OCI-LY1 (cell line): ENCODE measurements around the gene CTSK.
"Not testable (repeated sequence)": the region's sequence is repeated elsewhere in the genome, so short reads cannot be mapped to it uniquely, and the experiment has no call there.

Experiments
- H2AFZ ChIP-seq: fragments of 200-600 bp; sonication (generic), shearing (Covaris generic); 2 replicates; pipeline ENCODE4 v1.6.0; 2014; ENCODE audit warnings: antibody characterized with exemption, mild to moderate bottlenecking, low read length
- H3F3A ChIP-seq: fragments of 200-600 bp; sonication (generic), shearing (Covaris generic); 2 replicates; pipeline ENCODE4 v1.6.0; 2014; ENCODE audit warnings: mild to moderate bottlenecking, antibody characterized with exemption, low read length, moderate library complexity; ENCODE audit not compliant: insufficient read depth
- H3K27ac ChIP-seq: fragments of 200-600 bp; sonication (generic); 2 replicates; pipeline ENCODE4 v1.5.1; 2014; ENCODE audit warnings: low read length, mixed run types, mild to moderate bottlenecking, low read depth; ENCODE audit not compliant: poor library complexity, severe bottlenecking
- H3K27me3 ChIP-seq: fragments of 200-600 bp; sonication (generic); 2 replicates; pipeline ENCODE4 v1.6.0; 2014; ENCODE audit warnings: antibody characterized with exemption, mild to moderate bottlenecking, low read length, moderate library complexity; ENCODE audit not compliant: insufficient read depth
- H3K36me3 ChIP-seq: fragments of 200-600 bp; sonication (generic); 2 replicates; pipeline ENCODE4 v1.6.1; 2014; ENCODE audit warnings: mild to moderate bottlenecking, antibody characterized with exemption, low read length, moderate library complexity, mixed read lengths; ENCODE audit not compliant: insufficient read depth
- H3K4me1 ChIP-seq: fragments of 200-600 bp; sonication (generic); 2 replicates; pipeline ENCODE4 v1.5.1; 2014; ENCODE audit warnings: mild to moderate bottlenecking, low read length, moderate library complexity; ENCODE audit not compliant: insufficient read depth, severe bottlenecking
- H3K4me2 ChIP-seq: fragments of 200-600 bp; sonication (generic), shearing (Covaris generic); 2 replicates; pipeline ENCODE4 v1.6.1; 2014; ENCODE audit warnings: low read length
- H3K4me3 ChIP-seq: fragments of 200-600 bp; sonication (generic); 2 replicates; pipeline ENCODE4 v1.5.1; 2014; ENCODE audit warnings: low read length, low read depth, mild to moderate bottlenecking, mixed read lengths; ENCODE audit not compliant: poor library complexity, severe bottlenecking
- H3K79me2 ChIP-seq: fragments of 200-600 bp; shearing (Covaris generic); 2 replicates; pipeline ENCODE4 v1.6.1; 2016; ENCODE audit warnings: mixed run types, low read length, mixed read lengths; ENCODE audit not compliant: insufficient read depth
- H3K9ac ChIP-seq: fragments of 200-600 bp; sonication (generic), shearing (Covaris generic); 2 replicates; pipeline ENCODE4 v1.6.1; 2014; ENCODE audit warnings: mild to moderate bottlenecking, low read length, mixed read lengths
- H3K9me2 ChIP-seq: fragments of 200-600 bp; sonication (generic), shearing (Covaris generic); 2 replicates; pipeline ENCODE4 v1.6.1; 2014; ENCODE audit warnings: low read depth, mild to moderate bottlenecking, low read length, mixed read lengths
- H3K9me3 ChIP-seq: fragments of 200-600 bp; shearing (Covaris generic); 2 replicates; pipeline ENCODE4 v1.6.1; 2014; ENCODE audit warnings: low read length, mixed read lengths
- H4K20me1 ChIP-seq: fragments of 200-600 bp; sonication (generic), shearing (Covaris generic); 2 replicates; pipeline ENCODE4 v1.6.0; 2016; ENCODE audit warnings: mild to moderate bottlenecking, low read length; ENCODE audit not compliant: insufficient read depth
- CTCF ChIP-seq: fragments of 200-600 bp; sonication (generic), shearing (Covaris generic); IDR thresholded peaks from 2 replicates; pipeline ENCODE4 v1.5.1; 2017; ENCODE audit warnings: mild to moderate bottlenecking, antibody characterized with exemption, low read length, moderate library complexity, mixed read lengths
- EZH2 ChIP-seq: fragments of 200-600 bp; sonication (generic), shearing (Covaris generic); IDR thresholded peaks from 2 replicates; pipeline ENCODE4 v1.8.0; 2017; ENCODE audit warnings: borderline replicate concordance, mixed run types, mild to moderate bottlenecking, antibody characterized with exemption, low read length, moderate library complexity, mixed read lengths

The CTSK gene

GRCh38 chr1:150778409-150778808 is 29.7 kb downstream of the CTSK start:
- Histone ChIP-seq H3K9me3 (no peaks in the 10 kb centered on the region), H3K4me1 (no peaks in the 10 kb centered on the region), H3K27me3 (no peaks in the 10 kb centered on the region), H3K9me2 (no peaks in the 10 kb centered on the region), H3K79me2 (no peaks in the 10 kb centered on the region), H3K4me3 (no peak overlapping the region), H2AFZ (no peak overlapping the region), H3K9ac (no peak overlapping the region), H3F3A (no peaks in the 10 kb centered on the region), H4K20me1 (no peaks in the 10 kb centered on the region), H3K36me3 (no peaks in the 10 kb centered on the region), H3K4me2 (no peak overlapping the region), H3K27ac (no peak overlapping the region)
- no peak for TF ChIP-seq EZH2
- TF ChIP-seq CTCF: no peak

- no peaks in the 10 kb centered on the region for H3K36me3 ChIP-seq
- H3K4me2 ChIP-seq: no peak overlapping the region
- no peaks in the 10 kb centered on the region for H3K9me3 ChIP-seq
- no peaks in the 10 kb centered on the region for H3K79me2 ChIP-seq
- no peaks in the 10 kb centered on the region for H3K27me3 ChIP-seq
- H3K4me3 ChIP-seq: no peak overlapping the region
- no peaks in the 10 kb centered on the region for H3F3A ChIP-seq
- no peaks in the 10 kb centered on the region for H4K20me1 ChIP-seq
- no peak overlapping the region for H3K9ac ChIP-seq
- H3K27ac ChIP-seq: no peak overlapping the region
- no peak overlapping the region for H2AFZ ChIP-seq
- H3K9me2 ChIP-seq: no peaks in the 10 kb centered on the region
- TF ChIP-seq EZH2: no peak
- TF ChIP-seq CTCF: no peak
- H3K4me1 ChIP-seq: no peaks in the 10 kb centered on the region
These were observed 30.5 kb downstream of the CTSK start for GRCh38 chr1:150777544-150777943.

GRCh38 chr1:150775931-150776505 is 32.0 kb downstream of the CTSK start:
- not testable (repeated sequence) for H2AFZ ChIP-seq, H3K27me3 ChIP-seq, H3K79me2 ChIP-seq, H3K36me3 ChIP-seq, H3K4me3 ChIP-seq, H3K9me3 ChIP-seq, H3K9ac ChIP-seq, H4K20me1 ChIP-seq, H3K27ac ChIP-seq, H3K4me2 ChIP-seq, H3F3A ChIP-seq, H3K9me2 ChIP-seq
- peaks cover 11% of the 10 kb centered on the region for H3K4me1 ChIP-seq

GRCh38 chr1:150775276-150775675 is 32.8 kb downstream of the CTSK start:
- Histone ChIP-seq H3K9me3 (no peaks in the 10 kb centered on the region), H3K27ac (no peak overlapping the region), H2AFZ (no peak overlapping the region), H3K36me3 (no peaks in the 10 kb centered on the region), H3K4me1 (peaks cover 19% of the 10 kb centered on the region), H3K9me2 (no peaks in the 10 kb centered on the region), H3K27me3 (no peaks in the 10 kb centered on the region), H3K9ac (no peak overlapping the region), H4K20me1 (no peaks in the 10 kb centered on the region), H3K4me2 (no peak overlapping the region), H3K4me3 (no peak overlapping the region), H3F3A (no peaks in the 10 kb centered on the region), H3K79me2 (no peaks in the 10 kb centered on the region)
- no peak for TF ChIP-seq CTCF
- TF ChIP-seq EZH2: no peak
